GM23338 (cell line): ENCODE measurements around the gene RSPRY1. TPM values are rescaled to one million over a fixed set of nuclear protein-coding genes. Genes with fewer than 3 reads are reported as not detected.

Source experiments
- ATAC-seq: fragments of 200-7000 bp; cut with Tn5 transposase; 3 replicates; pipeline ENCODE4 v1.9.1; 2020
- DNase-seq: peaks from one replicate; pipeline ENCODE4 v3.0.0-alpha.2; 2015; ENCODE audit warnings: low spot score
- H2AFZ ChIP-seq: fragments of 200-600 bp; sonication (generic); 2 replicates; pipeline ENCODE4 v1.8.0; 2016; ENCODE audit warnings: antibody characterized with exemption, mild to moderate bottlenecking, moderate library complexity
- H3F3A ChIP-seq: fragments of 200-600 bp; sonication (generic); replicated peaks from 2 replicates; pipeline ENCODE4 v1.8.0; 2017; ENCODE audit warnings: antibody characterized with exemption, mixed run types, low read depth
- H3K27ac ChIP-seq: fragments of 200-600 bp; sonication (generic); 2 replicates; pipeline ENCODE4 v1.6.1; 2016; ENCODE audit warnings: low read depth
- H3K27me3 ChIP-seq: fragments of 200-600 bp; sonication (generic); 2 replicates; pipeline ENCODE4 v1.8.0; 2016; ENCODE audit warnings: mild to moderate bottlenecking, mixed run types, moderate library complexity; ENCODE audit not compliant: insufficient read depth
- H3K36me3 ChIP-seq: fragments of 200-600 bp; sonication (generic); 2 replicates; pipeline ENCODE4 v1.8.0; 2016; ENCODE audit warnings: mild to moderate bottlenecking; ENCODE audit not compliant: insufficient read depth
- H3K4me1 ChIP-seq: fragments of 200-600 bp; sonication (generic); 2 replicates; pipeline ENCODE4 v1.8.0; 2016; ENCODE audit warnings: mild to moderate bottlenecking, moderate library complexity; ENCODE audit not compliant: insufficient read depth
- H3K4me2 ChIP-seq: fragments of 200-600 bp; sonication (generic); 2 replicates; pipeline ENCODE4 v1.7.1; 2017; ENCODE audit warnings: mixed run types
- H3K4me3 ChIP-seq: fragments of 200-600 bp; sonication (generic); 2 replicates; pipeline ENCODE4 v1.6.1; 2016; ENCODE audit warnings: mixed run types
- H3K79me2 ChIP-seq: fragments of 200-600 bp; sonication (generic); replicated peaks from 2 replicates; pipeline ENCODE4 v1.8.0; 2017; ENCODE audit warnings: mild to moderate bottlenecking; ENCODE audit not compliant: insufficient read depth
- H3K9me2 ChIP-seq: fragments of 200-600 bp; sonication (generic); 2 replicates; pipeline ENCODE4 v1.8.0; 2017; ENCODE audit not compliant: insufficient read depth
- H4K20me1 ChIP-seq: fragments of 200-600 bp; sonication (generic); replicated peaks from 2 replicates; pipeline ENCODE4 v1.8.0; 2017; ENCODE audit warnings: mild to moderate bottlenecking; ENCODE audit not compliant: insufficient read depth
- H3K27ac Mint-ChIP-seq: 2 replicates; pipeline ENCODE4 v1.8.0; 2020; ENCODE audit warnings: inconsistent platforms, mild to moderate bottlenecking, moderate library complexity, mixed read lengths
- H3K27me3 Mint-ChIP-seq: 3 replicates; pipeline ENCODE4 v1.8.0; 2022; ENCODE audit warnings: low read depth, mild to moderate bottlenecking, moderate library complexity, mixed read lengths, inconsistent platforms; ENCODE audit not compliant: insufficient read depth, poor library complexity
- H3K36me3 Mint-ChIP-seq: 3 replicates; pipeline ENCODE4 v1.8.0; 2021; ENCODE audit warnings: low read depth, mild to moderate bottlenecking, inconsistent platforms, moderate library complexity, mixed read lengths
- H3K4me1 Mint-ChIP-seq: 3 replicates; pipeline ENCODE4 v1.8.0; 2020; ENCODE audit warnings: mild to moderate bottlenecking, inconsistent platforms, mixed read lengths
- H3K4me3 Mint-ChIP-seq: 3 replicates; pipeline ENCODE4 v1.8.0; 2021; ENCODE audit warnings: moderate library complexity, mild to moderate bottlenecking, inconsistent platforms, mixed read lengths
- H3K9me3 Mint-ChIP-seq: 3 replicates; pipeline ENCODE4 v1.8.0; 2020; ENCODE audit warnings: moderate library complexity, mild to moderate bottlenecking, inconsistent platforms, mixed read lengths
- CREB1 ChIP-seq: fragments of 250-450 bp; sonication (Bioruptor Pico); IDR thresholded peaks from 2 replicates; pipeline ENCODE4 v1.5.0; 2020; ENCODE audit warnings: low read depth, mild to moderate bottlenecking, moderate library complexity
- STAT1 ChIP-seq: IDR thresholded peaks from one replicate; pipeline ENCODE4 v1.6.1; 2016; ENCODE audit warnings: antibody characterized with exemption; ENCODE audit not compliant: unreplicated experiment
- ZNF331 ChIP-seq: fragments of 250-450 bp; sonication (Bioruptor Pico); IDR thresholded peaks from 2 replicates; pipeline ENCODE4 v1.5.0; 2020; ENCODE audit warnings: low read depth, mild to moderate bottlenecking, moderate library complexity
- polyA plus RNA-seq: library from polyadenylated mRNA; unstranded; fragments of >200 nt; fragmentation: Nextera tagmentation; extraction: Ambion mirVana; gene quantifications from 2 replicates; pipeline ENCODE4 v1.2.1, GENCODE V29; 2016
- total RNA-seq: library from RNA; depleted of rRNA; stranded (reverse); fragments of >200 nt; shearing (Covaris generic); gene quantifications from 2 replicates; pipeline ENCODE4 v1.2.3, GENCODE V29; 2014
- TF ChIP-seq, protein P1 (sequence below): IDR thresholded peaks from one replicate; pipeline ENCODE4 v1.6.1; 2018; ENCODE audit warnings: antibody characterized with exemption; ENCODE audit not compliant: unreplicated experiment
- TF ChIP-seq, protein P2 (sequence below): IDR thresholded peaks from 2 replicates; pipeline ENCODE4 v1.6.1; 2016; ENCODE audit warnings: antibody characterized with exemption
- TF ChIP-seq, protein P3 (sequence below), 2 experiments: fragments of 200-600 bp in 1 of 2; sonication (generic) in 1 of 2; conservative IDR thresholded peaks; 2 replicates each; pipeline versions ENCODE4 v1.5.1 to v1.6.1; 2016 to 2017; ENCODE audit warnings: antibody characterized with exemption in 2 of 2, low read depth in 2 of 2, mild to moderate bottlenecking in 2 of 2, moderate library complexity in 1 of 2
- TF ChIP-seq, protein P4 (sequence below): fragments of 250-450 bp; sonication (Bioruptor Pico); IDR thresholded peaks from 2 replicates; pipeline ENCODE4 v1.5.0; 2020; ENCODE audit warnings: mild to moderate bottlenecking, moderate library complexity

The RSPRY1 gene
- total and polyA plus RNA-seq, 2 experiments from 2014 or later, result 25.8 to 35.9 TPM

DNA sequence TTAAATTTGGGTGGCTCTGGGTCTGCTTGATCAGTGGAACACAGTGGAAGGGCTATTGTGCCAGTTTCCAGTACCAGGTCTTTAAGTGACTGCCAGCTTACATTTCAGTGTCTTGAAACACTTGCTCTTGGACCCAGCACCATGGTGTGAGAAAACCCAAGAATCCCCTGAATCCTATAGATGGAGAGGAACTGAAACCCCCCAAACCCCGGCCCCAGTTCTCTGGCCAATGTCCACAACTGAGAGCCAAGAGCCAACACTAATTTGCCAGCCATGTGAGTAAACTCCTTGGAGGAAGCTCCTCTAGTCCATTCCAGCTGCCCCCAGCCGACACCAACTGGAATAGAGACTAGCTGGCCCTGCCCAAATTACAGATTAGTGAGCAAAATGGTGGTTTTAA lies 56.5 kb downstream of the RSPRY1 start:
- peaks cover 8% of the 10 kb centered on the region; the same call in 1 of the 2 replicates for H3K4me1 ChIP-seq
- H3K27ac Mint-ChIP-seq, result no peak overlapping the region

More for the DNA sequence above, 56.5 kb downstream of the RSPRY1 start:
- H3K27me3 ChIP-seq, result no peaks in the 10 kb centered on the region
- DNase-seq, result no peak
- H3K36me3 ChIP-seq, result peaks cover 6% of the 10 kb centered on the region; the same call in 1 of the 2 replicates
- no peaks in the 10 kb centered on the region for H3K79me2 ChIP-seq
- no peaks in the 10 kb centered on the region for H4K20me1 ChIP-seq
- no peak overlapping the region for H3K4me3 ChIP-seq
- TF ChIP-seq, protein P1, sequence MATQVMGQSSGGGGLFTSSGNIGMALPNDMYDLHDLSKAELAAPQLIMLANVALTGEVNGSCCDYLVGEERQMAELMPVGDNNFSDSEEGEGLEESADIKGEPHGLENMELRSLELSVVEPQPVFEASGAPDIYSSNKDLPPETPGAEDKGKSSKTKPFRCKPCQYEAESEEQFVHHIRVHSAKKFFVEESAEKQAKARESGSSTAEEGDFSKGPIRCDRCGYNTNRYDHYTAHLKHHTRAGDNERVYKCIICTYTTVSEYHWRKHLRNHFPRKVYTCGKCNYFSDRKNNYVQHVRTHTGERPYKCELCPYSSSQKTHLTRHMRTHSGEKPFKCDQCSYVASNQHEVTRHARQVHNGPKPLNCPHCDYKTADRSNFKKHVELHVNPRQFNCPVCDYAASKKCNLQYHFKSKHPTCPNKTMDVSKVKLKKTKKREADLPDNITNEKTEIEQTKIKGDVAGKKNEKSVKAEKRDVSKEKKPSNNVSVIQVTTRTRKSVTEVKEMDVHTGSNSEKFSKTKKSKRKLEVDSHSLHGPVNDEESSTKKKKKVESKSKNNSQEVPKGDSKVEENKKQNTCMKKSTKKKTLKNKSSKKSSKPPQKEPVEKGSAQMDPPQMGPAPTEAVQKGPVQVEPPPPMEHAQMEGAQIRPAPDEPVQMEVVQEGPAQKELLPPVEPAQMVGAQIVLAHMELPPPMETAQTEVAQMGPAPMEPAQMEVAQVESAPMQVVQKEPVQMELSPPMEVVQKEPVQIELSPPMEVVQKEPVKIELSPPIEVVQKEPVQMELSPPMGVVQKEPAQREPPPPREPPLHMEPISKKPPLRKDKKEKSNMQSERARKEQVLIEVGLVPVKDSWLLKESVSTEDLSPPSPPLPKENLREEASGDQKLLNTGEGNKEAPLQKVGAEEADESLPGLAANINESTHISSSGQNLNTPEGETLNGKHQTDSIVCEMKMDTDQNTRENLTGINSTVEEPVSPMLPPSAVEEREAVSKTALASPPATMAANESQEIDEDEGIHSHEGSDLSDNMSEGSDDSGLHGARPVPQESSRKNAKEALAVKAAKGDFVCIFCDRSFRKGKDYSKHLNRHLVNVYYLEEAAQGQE, result no peak
- TF ChIP-seq, protein P2, sequence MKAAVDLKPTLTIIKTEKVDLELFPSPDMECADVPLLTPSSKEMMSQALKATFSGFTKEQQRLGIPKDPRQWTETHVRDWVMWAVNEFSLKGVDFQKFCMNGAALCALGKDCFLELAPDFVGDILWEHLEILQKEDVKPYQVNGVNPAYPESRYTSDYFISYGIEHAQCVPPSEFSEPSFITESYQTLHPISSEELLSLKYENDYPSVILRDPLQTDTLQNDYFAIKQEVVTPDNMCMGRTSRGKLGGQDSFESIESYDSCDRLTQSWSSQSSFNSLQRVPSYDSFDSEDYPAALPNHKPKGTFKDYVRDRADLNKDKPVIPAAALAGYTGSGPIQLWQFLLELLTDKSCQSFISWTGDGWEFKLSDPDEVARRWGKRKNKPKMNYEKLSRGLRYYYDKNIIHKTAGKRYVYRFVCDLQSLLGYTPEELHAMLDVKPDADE, result no peak
- no peak for TF ChIP-seq ZNF331 (CRISPR knock-in tag)
- TF ChIP-seq, protein P3, sequence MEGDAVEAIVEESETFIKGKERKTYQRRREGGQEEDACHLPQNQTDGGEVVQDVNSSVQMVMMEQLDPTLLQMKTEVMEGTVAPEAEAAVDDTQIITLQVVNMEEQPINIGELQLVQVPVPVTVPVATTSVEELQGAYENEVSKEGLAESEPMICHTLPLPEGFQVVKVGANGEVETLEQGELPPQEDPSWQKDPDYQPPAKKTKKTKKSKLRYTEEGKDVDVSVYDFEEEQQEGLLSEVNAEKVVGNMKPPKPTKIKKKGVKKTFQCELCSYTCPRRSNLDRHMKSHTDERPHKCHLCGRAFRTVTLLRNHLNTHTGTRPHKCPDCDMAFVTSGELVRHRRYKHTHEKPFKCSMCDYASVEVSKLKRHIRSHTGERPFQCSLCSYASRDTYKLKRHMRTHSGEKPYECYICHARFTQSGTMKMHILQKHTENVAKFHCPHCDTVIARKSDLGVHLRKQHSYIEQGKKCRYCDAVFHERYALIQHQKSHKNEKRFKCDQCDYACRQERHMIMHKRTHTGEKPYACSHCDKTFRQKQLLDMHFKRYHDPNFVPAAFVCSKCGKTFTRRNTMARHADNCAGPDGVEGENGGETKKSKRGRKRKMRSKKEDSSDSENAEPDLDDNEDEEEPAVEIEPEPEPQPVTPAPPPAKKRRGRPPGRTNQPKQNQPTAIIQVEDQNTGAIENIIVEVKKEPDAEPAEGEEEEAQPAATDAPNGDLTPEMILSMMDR (conservative IDR thresholded peaks at IDR 0.05; ENCODE audit: low read depth in 2 of 2), result no peak
- TF ChIP-seq, protein P4, sequence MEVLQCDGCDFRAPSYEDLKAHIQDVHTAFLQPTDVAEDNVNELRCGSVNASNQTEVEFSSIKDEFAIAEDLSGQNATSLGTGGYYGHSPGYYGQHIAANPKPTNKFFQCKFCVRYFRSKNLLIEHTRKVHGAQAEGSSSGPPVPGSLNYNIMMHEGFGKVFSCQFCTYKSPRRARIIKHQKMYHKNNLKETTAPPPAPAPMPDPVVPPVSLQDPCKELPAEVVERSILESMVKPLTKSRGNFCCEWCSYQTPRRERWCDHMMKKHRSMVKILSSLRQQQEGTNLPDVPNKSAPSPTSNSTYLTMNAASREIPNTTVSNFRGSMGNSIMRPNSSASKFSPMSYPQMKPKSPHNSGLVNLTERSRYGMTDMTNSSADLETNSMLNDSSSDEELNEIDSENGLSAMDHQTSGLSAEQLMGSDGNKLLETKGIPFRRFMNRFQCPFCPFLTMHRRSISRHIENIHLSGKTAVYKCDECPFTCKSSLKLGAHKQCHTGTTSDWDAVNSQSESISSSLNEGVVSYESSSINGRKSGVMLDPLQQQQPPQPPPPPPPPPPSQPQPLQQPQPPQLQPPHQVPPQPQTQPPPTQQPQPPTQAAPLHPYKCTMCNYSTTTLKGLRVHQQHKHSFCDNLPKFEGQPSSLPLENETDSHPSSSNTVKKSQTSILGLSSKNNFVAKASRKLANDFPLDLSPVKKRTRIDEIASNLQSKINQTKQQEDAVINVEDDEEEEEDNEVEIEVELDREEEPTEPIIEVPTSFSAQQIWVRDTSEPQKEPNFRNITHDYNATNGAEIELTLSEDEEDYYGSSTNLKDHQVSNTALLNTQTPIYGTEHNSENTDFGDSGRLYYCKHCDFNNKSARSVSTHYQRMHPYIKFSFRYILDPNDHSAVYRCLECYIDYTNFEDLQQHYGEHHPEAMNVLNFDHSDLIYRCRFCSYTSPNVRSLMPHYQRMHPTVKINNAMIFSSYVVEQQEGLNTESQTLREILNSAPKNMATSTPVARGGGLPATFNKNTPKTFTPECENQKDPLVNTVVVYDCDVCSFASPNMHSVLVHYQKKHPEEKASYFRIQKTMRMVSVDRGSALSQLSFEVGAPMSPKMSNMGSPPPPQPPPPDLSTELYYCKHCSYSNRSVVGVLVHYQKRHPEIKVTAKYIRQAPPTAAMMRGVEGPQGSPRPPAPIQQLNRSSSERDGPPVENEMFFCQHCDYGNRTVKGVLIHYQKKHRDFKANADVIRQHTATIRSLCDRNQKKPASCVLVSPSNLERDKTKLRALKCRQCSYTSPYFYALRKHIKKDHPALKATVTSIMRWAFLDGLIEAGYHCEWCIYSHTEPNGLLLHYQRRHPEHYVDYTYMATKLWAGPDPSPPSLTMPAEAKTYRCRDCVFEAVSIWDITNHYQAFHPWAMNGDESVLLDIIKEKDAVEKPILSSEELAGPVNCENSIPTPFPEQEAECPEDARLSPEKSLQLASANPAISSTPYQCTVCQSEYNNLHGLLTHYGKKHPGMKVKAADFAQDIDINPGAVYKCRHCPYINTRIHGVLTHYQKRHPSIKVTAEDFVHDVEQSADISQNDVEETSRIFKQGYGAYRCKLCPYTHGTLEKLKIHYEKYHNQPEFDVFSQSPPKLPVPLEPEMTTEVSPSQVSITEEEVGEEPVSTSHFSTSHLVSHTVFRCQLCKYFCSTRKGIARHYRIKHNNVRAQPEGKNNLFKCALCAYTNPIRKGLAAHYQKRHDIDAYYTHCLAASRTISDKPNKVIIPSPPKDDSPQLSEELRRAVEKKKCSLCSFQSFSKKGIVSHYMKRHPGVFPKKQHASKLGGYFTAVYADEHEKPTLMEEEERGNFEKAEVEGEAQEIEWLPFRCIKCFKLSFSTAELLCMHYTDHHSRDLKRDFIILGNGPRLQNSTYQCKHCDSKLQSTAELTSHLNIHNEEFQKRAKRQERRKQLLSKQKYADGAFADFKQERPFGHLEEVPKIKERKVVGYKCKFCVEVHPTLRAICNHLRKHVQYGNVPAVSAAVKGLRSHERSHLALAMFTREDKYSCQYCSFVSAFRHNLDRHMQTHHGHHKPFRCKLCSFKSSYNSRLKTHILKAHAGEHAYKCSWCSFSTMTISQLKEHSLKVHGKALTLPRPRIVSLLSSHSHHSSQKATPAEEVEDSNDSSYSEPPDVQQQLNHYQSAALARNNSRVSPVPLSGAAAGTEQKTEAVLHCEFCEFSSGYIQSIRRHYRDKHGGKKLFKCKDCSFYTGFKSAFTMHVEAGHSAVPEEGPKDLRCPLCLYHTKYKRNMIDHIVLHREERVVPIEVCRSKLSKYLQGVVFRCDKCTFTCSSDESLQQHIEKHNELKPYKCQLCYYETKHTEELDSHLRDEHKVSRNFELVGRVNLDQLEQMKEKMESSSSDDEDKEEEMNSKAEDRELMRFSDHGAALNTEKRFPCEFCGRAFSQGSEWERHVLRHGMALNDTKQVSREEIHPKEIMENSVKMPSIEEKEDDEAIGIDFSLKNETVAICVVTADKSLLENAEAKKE (CRISPR knock-in tag), result no peak
- no peak for TF ChIP-seq CREB1 (CRISPR knock-in tag)
- TF ChIP-seq STAT1, result no peak
- Mint-ChIP-seq H3K4me3 (no peak overlapping the region), H3K27me3 (peaks cover 12% of the 10 kb centered on the region), H3K9me3 (no peaks in the 10 kb centered on the region), H3K36me3 (peaks cover 9% of the 10 kb centered on the region), H3K4me1 (peaks cover 6% of the 10 kb centered on the region)
- H2AFZ ChIP-seq, result no peak overlapping the region
- H3K27ac ChIP-seq, result no peak overlapping the region
- no peaks in the 10 kb centered on the region for H3K9me2 ChIP-seq
- no peak for ATAC-seq
- peaks cover 5% of the 10 kb centered on the region; the same call in 1 of the 2 replicates for H3F3A ChIP-seq
- no peak overlapping the region for H3K4me2 ChIP-seq
